ENCODE measurements around the gene TNP2. TPM values are rescaled to one million over a fixed set of nuclear protein-coding genes. Genes with fewer than 3 reads are reported as not detected.

Gene TNP2
- total and polyA plus RNA-seq, 2 experiments from 2014 or later, result not detected

GRCh38 chr16:11302977-11303376, 33.9 kb upstream of the TNP2 start:
- peaks cover under 1% of the 10 kb centered on the region; the same call in 2 of the 3 replicates for H3K4me1 Mint-ChIP-seq
- Histone ChIP-seq H3K4me1 (ENCODE audit: insufficient read depth) (peaks cover 9% of the 10 kb centered on the region; the same call in 1 of the 2 replicates), H3K27ac (ENCODE audit: low read depth) (no peak overlapping the region; the same call in 1 of the 2 replicates), H3F3A (replicated peaks; ENCODE audit: low read depth) (0 out of 2 replicates have a peak, but pooled peaks cover 2% of the 10 kb centered on the region), H3K4me2 (no peak overlapping the region), H4K20me1 (replicated peaks; ENCODE audit: insufficient read depth) (no peaks in the 10 kb centered on the region), H2AFZ (peak overlapping the region; percentile 72), H3K79me2 (replicated peaks; ENCODE audit: insufficient read depth) (no peaks in the 10 kb centered on the region), H3K27me3 (ENCODE audit: insufficient read depth) (no peaks in the 10 kb centered on the region), H3K36me3 (ENCODE audit: insufficient read depth) (no peaks in the 10 kb centered on the region), H3K9me2 (ENCODE audit: insufficient read depth) (no peaks in the 10 kb centered on the region), H3K4me3 (no peak overlapping the region)
- H3K27ac Mint-ChIP-seq, result no peak overlapping the region
- TF ChIP-seq POLR2AphosphoS5 (IDR thresholded peaks at IDR 0.05; ENCODE audit: low read depth) (no peak), NANOG (IDR thresholded peaks at IDR 0.05; ENCODE audit: borderline replicate concordance) (no peak), CREB1 (CRISPR knock-in tag; IDR thresholded peaks at IDR 0.05; ENCODE audit: low read depth) (no peak), EZH2 (IDR thresholded peaks at IDR 0.05; ENCODE audit: low read depth, unreplicated experiment) (no peak)
- TF ChIP-seq, protein P1, sequence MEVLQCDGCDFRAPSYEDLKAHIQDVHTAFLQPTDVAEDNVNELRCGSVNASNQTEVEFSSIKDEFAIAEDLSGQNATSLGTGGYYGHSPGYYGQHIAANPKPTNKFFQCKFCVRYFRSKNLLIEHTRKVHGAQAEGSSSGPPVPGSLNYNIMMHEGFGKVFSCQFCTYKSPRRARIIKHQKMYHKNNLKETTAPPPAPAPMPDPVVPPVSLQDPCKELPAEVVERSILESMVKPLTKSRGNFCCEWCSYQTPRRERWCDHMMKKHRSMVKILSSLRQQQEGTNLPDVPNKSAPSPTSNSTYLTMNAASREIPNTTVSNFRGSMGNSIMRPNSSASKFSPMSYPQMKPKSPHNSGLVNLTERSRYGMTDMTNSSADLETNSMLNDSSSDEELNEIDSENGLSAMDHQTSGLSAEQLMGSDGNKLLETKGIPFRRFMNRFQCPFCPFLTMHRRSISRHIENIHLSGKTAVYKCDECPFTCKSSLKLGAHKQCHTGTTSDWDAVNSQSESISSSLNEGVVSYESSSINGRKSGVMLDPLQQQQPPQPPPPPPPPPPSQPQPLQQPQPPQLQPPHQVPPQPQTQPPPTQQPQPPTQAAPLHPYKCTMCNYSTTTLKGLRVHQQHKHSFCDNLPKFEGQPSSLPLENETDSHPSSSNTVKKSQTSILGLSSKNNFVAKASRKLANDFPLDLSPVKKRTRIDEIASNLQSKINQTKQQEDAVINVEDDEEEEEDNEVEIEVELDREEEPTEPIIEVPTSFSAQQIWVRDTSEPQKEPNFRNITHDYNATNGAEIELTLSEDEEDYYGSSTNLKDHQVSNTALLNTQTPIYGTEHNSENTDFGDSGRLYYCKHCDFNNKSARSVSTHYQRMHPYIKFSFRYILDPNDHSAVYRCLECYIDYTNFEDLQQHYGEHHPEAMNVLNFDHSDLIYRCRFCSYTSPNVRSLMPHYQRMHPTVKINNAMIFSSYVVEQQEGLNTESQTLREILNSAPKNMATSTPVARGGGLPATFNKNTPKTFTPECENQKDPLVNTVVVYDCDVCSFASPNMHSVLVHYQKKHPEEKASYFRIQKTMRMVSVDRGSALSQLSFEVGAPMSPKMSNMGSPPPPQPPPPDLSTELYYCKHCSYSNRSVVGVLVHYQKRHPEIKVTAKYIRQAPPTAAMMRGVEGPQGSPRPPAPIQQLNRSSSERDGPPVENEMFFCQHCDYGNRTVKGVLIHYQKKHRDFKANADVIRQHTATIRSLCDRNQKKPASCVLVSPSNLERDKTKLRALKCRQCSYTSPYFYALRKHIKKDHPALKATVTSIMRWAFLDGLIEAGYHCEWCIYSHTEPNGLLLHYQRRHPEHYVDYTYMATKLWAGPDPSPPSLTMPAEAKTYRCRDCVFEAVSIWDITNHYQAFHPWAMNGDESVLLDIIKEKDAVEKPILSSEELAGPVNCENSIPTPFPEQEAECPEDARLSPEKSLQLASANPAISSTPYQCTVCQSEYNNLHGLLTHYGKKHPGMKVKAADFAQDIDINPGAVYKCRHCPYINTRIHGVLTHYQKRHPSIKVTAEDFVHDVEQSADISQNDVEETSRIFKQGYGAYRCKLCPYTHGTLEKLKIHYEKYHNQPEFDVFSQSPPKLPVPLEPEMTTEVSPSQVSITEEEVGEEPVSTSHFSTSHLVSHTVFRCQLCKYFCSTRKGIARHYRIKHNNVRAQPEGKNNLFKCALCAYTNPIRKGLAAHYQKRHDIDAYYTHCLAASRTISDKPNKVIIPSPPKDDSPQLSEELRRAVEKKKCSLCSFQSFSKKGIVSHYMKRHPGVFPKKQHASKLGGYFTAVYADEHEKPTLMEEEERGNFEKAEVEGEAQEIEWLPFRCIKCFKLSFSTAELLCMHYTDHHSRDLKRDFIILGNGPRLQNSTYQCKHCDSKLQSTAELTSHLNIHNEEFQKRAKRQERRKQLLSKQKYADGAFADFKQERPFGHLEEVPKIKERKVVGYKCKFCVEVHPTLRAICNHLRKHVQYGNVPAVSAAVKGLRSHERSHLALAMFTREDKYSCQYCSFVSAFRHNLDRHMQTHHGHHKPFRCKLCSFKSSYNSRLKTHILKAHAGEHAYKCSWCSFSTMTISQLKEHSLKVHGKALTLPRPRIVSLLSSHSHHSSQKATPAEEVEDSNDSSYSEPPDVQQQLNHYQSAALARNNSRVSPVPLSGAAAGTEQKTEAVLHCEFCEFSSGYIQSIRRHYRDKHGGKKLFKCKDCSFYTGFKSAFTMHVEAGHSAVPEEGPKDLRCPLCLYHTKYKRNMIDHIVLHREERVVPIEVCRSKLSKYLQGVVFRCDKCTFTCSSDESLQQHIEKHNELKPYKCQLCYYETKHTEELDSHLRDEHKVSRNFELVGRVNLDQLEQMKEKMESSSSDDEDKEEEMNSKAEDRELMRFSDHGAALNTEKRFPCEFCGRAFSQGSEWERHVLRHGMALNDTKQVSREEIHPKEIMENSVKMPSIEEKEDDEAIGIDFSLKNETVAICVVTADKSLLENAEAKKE (CRISPR knock-in tag; IDR thresholded peaks at IDR 0.05), result no peak
- TF ChIP-seq, protein P2, sequence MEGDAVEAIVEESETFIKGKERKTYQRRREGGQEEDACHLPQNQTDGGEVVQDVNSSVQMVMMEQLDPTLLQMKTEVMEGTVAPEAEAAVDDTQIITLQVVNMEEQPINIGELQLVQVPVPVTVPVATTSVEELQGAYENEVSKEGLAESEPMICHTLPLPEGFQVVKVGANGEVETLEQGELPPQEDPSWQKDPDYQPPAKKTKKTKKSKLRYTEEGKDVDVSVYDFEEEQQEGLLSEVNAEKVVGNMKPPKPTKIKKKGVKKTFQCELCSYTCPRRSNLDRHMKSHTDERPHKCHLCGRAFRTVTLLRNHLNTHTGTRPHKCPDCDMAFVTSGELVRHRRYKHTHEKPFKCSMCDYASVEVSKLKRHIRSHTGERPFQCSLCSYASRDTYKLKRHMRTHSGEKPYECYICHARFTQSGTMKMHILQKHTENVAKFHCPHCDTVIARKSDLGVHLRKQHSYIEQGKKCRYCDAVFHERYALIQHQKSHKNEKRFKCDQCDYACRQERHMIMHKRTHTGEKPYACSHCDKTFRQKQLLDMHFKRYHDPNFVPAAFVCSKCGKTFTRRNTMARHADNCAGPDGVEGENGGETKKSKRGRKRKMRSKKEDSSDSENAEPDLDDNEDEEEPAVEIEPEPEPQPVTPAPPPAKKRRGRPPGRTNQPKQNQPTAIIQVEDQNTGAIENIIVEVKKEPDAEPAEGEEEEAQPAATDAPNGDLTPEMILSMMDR (conservative IDR thresholded peaks at IDR 0.05; ENCODE audit: low read depth in 2 of 2), result no peak
- TF ChIP-seq, protein P3, sequence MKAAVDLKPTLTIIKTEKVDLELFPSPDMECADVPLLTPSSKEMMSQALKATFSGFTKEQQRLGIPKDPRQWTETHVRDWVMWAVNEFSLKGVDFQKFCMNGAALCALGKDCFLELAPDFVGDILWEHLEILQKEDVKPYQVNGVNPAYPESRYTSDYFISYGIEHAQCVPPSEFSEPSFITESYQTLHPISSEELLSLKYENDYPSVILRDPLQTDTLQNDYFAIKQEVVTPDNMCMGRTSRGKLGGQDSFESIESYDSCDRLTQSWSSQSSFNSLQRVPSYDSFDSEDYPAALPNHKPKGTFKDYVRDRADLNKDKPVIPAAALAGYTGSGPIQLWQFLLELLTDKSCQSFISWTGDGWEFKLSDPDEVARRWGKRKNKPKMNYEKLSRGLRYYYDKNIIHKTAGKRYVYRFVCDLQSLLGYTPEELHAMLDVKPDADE (IDR thresholded peaks at IDR 0.05), result no peak
- no peaks in the 10 kb centered on the region; the same call in 2 of the 3 replicates for H3K36me3 Mint-ChIP-seq (ENCODE audit: low read depth)
- DNase-seq (ENCODE audit: low spot score) (no peak), ATAC-seq (no peak)
- H3K9me3 Mint-ChIP-seq, result 0 out of 3 replicates have a peak, but pooled peaks cover 2% of the 10 kb centered on the region
- no peak overlapping the region for H3K4me3 Mint-ChIP-seq
- no peaks in the 10 kb centered on the region for H3K27me3 Mint-ChIP-seq (ENCODE audit: insufficient read depth, low read depth, poor library complexity)
